NT2/D1 (cell line): ENCODE measurements around the gene ATG9B.

Source experiments
- DNase-seq: peaks from one replicate; pipeline ENCODE4 v3.0.0-alpha.2; 2011; ENCODE audit warnings: low read depth, low spot score
- H3K27me3 ChIP-seq: 2 replicates; pipeline ENCODE4 v1.6.0; 2011; ENCODE audit warnings: mild to moderate bottlenecking; ENCODE audit not compliant: insufficient read length, insufficient read depth
- H3K36me3 ChIP-seq: 2 replicates; pipeline ENCODE4 v1.6.1; 2011; ENCODE audit warnings: mild to moderate bottlenecking, low read length, mixed read lengths; ENCODE audit not compliant: insufficient read depth, insufficient read length
- H3K4me1 ChIP-seq: 2 replicates; pipeline ENCODE4 v1.5.1; 2011; ENCODE audit not compliant: insufficient read depth, insufficient read length
- H3K4me3 ChIP-seq: 2 replicates; pipeline ENCODE4 v1.5.1; 2011; ENCODE audit warnings: low read depth; ENCODE audit not compliant: insufficient read length
- H3K9ac ChIP-seq: 2 replicates; pipeline ENCODE4 v1.6.0; 2011; ENCODE audit warnings: low read depth; ENCODE audit not compliant: insufficient read length
- H3K9me3 ChIP-seq: 2 replicates; pipeline ENCODE4 v1.5.1; 2011; ENCODE audit warnings: mild to moderate bottlenecking, low read length; ENCODE audit not compliant: insufficient read depth
- SUZ12 ChIP-seq: IDR thresholded peaks from 2 replicates; pipeline ENCODE4 v1.6.1; 2011; ENCODE audit not compliant: insufficient read length, insufficient read depth; ENCODE audit errors: extremely low read depth
- YY1 ChIP-seq: IDR thresholded peaks from 2 replicates; pipeline ENCODE4 v1.6.1; 2011; ENCODE audit not compliant: insufficient read length, insufficient read depth
- ZNF274 ChIP-seq: IDR thresholded peaks from 2 replicates; pipeline ENCODE4 v1.6.1; 2011; ENCODE audit warnings: mild to moderate bottlenecking, low read depth, low read length

ATG9B gene

DNA sequence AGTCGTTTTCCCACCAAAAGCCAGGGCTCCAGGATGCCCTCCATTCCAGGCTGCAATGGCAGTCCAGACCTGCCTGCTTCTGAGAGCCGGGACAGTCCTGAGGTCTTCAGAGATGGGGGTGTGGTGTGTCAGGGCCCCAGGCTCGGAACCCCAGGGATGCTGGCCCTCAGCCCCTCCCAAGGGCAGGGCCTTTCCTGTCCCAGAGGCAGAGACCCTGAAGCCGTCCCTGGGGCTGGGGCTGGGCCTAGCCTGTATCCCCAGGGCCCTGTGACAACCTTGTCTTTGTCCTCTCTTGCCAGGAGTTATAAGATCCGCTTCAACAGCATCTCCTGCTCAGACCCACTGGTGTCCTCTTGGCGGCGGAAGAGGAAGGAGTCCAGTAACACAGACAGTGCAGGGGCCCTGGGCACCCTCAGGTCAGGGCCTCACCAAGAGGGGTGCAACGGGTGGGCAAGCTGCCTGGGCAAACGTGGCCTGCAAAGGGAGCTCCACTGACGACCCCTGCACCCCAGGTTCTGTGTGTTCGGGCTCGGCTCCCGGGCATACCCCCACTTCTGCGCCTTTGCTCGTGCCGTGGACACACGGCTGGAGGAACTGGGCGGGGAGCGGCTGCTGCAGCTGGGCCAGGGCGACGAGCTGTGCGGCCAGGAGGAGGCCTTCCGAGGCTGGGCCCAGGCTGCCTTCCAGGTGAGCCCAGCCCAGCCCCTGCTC lies 17.5 kb downstream of the ATG9B start:
- H3K27me3 ChIP-seq, result no peaks in the 10 kb centered on the region
- H3K36me3 ChIP-seq, result no peaks in the 10 kb centered on the region
- DNase-seq, result no peak
- H3K4me1 ChIP-seq, result peaks cover 16% of the 10 kb centered on the region
- H3K4me3 ChIP-seq, result no peak overlapping the region
- no peaks in the 10 kb centered on the region for H3K9me3 ChIP-seq
- peak overlapping the region; percentile 32 for H3K9ac ChIP-seq
- TF ChIP-seq ZNF274 (no peak), YY1 (no peak), SUZ12 (no peak)

GRCh38 chr7:151005566-151005965 lies 18.7 kb downstream of the ATG9B start:
- no peak overlapping the region for H3K9ac ChIP-seq
- TF ChIP-seq YY1 (no peak), SUZ12 (no peak), ZNF274 (no peak)
- no peak for DNase-seq

DNA sequence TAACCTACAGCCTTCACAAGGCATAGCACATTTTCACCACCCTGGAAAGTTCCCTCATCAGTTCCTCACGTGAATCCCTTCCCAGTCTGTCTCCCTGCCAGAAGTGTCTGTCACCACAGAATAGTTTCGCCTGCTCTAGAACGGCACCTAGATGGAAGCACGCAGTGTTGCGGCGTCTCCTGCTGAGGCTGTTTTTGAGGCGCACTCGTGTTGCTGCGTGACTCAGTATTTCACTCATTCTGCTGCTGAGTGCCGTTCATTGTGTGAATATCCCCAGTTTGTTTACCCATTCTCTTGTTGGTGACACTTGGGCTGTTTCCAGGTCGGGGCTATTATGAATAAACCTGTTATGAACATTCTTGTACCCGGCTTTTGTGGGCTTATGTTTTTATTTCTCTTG lies 20.7 kb downstream of the ATG9B start:
- peaks cover 13% of the 10 kb centered on the region for H3K4me1 ChIP-seq
- TF ChIP-seq SUZ12 (no peak), ZNF274 (no peak), YY1 (no peak)
- no peaks in the 10 kb centered on the region for H3K9me3 ChIP-seq
- H3K36me3 ChIP-seq, result no peaks in the 10 kb centered on the region
- H3K27me3 ChIP-seq, result no peaks in the 10 kb centered on the region
- H3K4me3 ChIP-seq, result no peak overlapping the region
- no peak overlapping the region for H3K9ac ChIP-seq
- DNase-seq, result no peak

More at GRCh38 chr7:151005566-151005965, 18.7 kb downstream of the ATG9B start:
- no peaks in the 10 kb centered on the region for H3K27me3 ChIP-seq
- peaks cover 16% of the 10 kb centered on the region for H3K4me1 ChIP-seq
- no peaks in the 10 kb centered on the region for H3K36me3 ChIP-seq
- no peak overlapping the region for H3K4me3 ChIP-seq
- H3K9me3 ChIP-seq, result no peaks in the 10 kb centered on the region

DNA sequence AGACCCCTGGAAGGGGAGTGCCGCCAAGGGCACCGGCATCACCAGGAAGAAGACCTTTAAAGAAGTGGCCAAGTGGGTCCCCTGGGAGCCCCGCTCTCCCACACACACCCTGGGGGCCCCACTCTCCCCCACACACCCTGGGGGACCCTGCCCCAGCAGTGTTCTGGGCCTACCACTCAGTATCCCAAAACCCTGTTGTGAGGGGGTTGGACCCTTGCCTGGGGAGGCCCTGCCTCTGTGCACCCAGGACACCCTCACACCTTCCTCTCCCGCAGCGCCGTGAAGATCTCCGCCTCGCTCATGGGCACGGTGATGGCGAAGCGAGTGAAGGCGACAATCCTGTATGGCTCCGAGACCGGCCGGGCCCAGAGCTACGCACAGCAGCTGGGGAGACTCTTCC lies 22.7 kb downstream of the ATG9B start:
- no peak overlapping the region for H3K4me3 ChIP-seq
- H3K9me3 ChIP-seq, result no peaks in the 10 kb centered on the region
- H3K36me3 ChIP-seq, result no peaks in the 10 kb centered on the region
- no peak for DNase-seq
- no peak overlapping the region for H3K9ac ChIP-seq
- H3K4me1 ChIP-seq, result no peaks in the 10 kb centered on the region
- H3K27me3 ChIP-seq, result no peaks in the 10 kb centered on the region
- TF ChIP-seq ZNF274, result no peak
- TF ChIP-seq YY1, result no peak
- no peak for TF ChIP-seq SUZ12

DNA sequence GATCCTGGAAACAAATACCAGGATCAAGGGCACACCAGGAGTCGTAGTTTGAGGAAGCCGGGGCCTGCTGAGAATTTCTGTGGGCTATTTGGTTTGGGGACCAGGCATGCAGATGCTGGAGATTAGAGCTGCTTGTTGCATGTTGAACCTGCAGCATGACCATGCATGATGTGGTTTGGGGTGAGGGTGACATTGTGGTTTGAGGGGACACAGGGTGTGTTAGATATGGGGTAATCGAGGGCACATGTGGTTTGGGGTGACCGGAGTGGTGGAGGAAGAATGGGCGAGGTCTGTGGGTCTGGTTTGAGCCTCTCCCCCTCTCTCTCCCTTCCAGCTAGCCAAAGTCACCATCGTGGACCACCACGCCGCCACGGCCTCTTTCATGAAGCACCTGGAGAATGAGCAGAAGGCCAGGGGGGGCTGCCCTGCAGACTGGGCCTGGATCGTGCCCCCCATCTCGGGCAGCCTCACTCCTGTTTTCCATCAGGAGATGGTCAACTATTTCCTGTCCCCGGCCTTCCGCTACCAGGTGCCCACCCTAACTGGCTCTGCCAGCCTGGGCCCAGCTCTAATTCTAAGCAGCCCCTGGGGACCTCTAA lies 23.3 kb downstream of the ATG9B start:
- no peaks in the 10 kb centered on the region for H3K9me3 ChIP-seq
- TF ChIP-seq ZNF274, result no peak
- TF ChIP-seq YY1, result no peak
- no peak for TF ChIP-seq SUZ12
- H3K36me3 ChIP-seq, result no peaks in the 10 kb centered on the region
- no peaks in the 10 kb centered on the region for H3K27me3 ChIP-seq
- no peaks in the 10 kb centered on the region for H3K4me1 ChIP-seq
- DNase-seq, result no peak
- H3K9ac ChIP-seq, result no peak overlapping the region
- H3K4me3 ChIP-seq, result no peak overlapping the region

- no peak for DNase-seq
- H3K36me3 ChIP-seq, result no peaks in the 10 kb centered on the region
- H3K9me3 ChIP-seq, result no peaks in the 10 kb centered on the region
- no peaks in the 10 kb centered on the region for H3K4me1 ChIP-seq
- H3K27me3 ChIP-seq, result no peaks in the 10 kb centered on the region
- H3K9ac ChIP-seq, result no peak overlapping the region
- no peak for TF ChIP-seq YY1
- no peak for TF ChIP-seq SUZ12
- TF ChIP-seq ZNF274, result no peak
- no peak overlapping the region for H3K4me3 ChIP-seq
Measured at GRCh38 chr7:150999497-151000230, 24.6 kb downstream of the ATG9B start.

DNA sequence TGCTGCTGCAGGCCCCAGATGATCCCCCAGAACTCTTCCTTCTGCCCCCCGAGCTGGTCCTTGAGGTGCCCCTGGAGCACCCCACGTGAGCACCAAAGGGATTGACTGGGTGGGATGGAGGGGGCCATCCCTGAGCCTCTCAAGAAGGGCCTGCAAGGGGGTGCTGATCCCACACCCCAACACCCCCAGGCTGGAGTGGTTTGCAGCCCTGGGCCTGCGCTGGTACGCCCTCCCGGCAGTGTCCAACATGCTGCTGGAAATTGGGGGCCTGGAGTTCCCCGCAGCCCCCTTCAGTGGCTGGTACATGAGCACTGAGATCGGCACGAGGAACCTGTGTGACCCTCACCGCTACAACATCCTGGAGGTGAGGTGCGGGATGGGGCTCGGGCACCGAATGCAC lies 25.3 kb downstream of the ATG9B start:
- Histone ChIP-seq H3K27me3 (no peaks in the 10 kb centered on the region), H3K4me1 (peaks cover 1% of the 10 kb centered on the region), H3K9me3 (no peaks in the 10 kb centered on the region), H3K4me3 (no peak overlapping the region), H3K36me3 (no peaks in the 10 kb centered on the region), H3K9ac (no peak overlapping the region)
- TF ChIP-seq SUZ12 (no peak), ZNF274 (no peak), YY1 (no peak)
- DNase-seq, result no peak
